ENCODE data around the gene SMIM36.
A peak's percentile ranks its signal among the peaks of the same experiment; 100 is the strongest.
"Not testable (repeated sequence)": the region's sequence is repeated elsewhere in the genome, so short reads cannot be mapped to it uniquely, and the experiment has no call there.

Gene SMIM36

GRCh38 chr17:55480631-55481315 is 30.5 kb downstream of the SMIM36 start:
- no peak for TF ChIP-seq ZC3H10 (CRISPR knock-in tag; IDR thresholded peaks at IDR 0.05)
- TF ChIP-seq ARNTL (CRISPR knock-in tag; IDR thresholded peaks at IDR 0.05; ENCODE audit: borderline replicate concordance, low read depth), result no peak
- TF ChIP-seq POU6F1 (CRISPR knock-in tag; IDR thresholded peaks at IDR 0.05; ENCODE audit: borderline replicate concordance, low read depth), result no peak
- TF ChIP-seq BACH2 (CRISPR knock-in tag; IDR thresholded peaks at IDR 0.05; ENCODE audit: borderline replicate concordance), result no peak
- ATAC-seq, result no peak

- peak; percentile 56; the same call in 1 of the 3 replicates for ATAC-seq
- TF ChIP-seq ZNF8 (CRISPR knock-in tag; IDR thresholded peaks at IDR 0.05), result no peak
Measured at GRCh38 chr17:55479903-55480302, 31.3 kb downstream of the SMIM36 start.

- no peak for ATAC-seq
- TF ChIP-seq GLIS3 (CRISPR knock-in tag; IDR thresholded peaks at IDR 0.05) (no peak), CREB5 (CRISPR knock-in tag; IDR thresholded peaks at IDR 0.05; ENCODE audit: low read depth) (no peak), CSRNP3 (CRISPR knock-in tag; IDR thresholded peaks at IDR 0.05) (no peak), ZC3H10 (CRISPR knock-in tag; IDR thresholded peaks at IDR 0.05) (no peak), ZNF565 (CRISPR knock-in tag; conservative IDR thresholded peaks at IDR 0.05; ENCODE audit: low read depth) (no peak), ARNTL (CRISPR knock-in tag; IDR thresholded peaks at IDR 0.05; ENCODE audit: borderline replicate concordance, low read depth) (no peak), ESRRG (CRISPR knock-in tag; IDR thresholded peaks at IDR 0.05) (no peak), TCF4 (CRISPR knock-in tag; IDR thresholded peaks at IDR 0.05; ENCODE audit: borderline replicate concordance) (no peak), ZFP3 (CRISPR knock-in tag; IDR thresholded peaks at IDR 0.05) (no peak), SNAI2 (CRISPR knock-in tag; IDR thresholded peaks at IDR 0.05) (no peak), PPARA (CRISPR knock-in tag; IDR thresholded peaks at IDR 0.05; ENCODE audit: borderline replicate concordance) (no peak), ZNF70 (CRISPR knock-in tag; IDR thresholded peaks at IDR 0.05) (no peak), TOX (CRISPR knock-in tag; IDR thresholded peaks at IDR 0.05; ENCODE audit: borderline replicate concordance) (no peak), BACH2 (CRISPR knock-in tag; IDR thresholded peaks at IDR 0.05; ENCODE audit: borderline replicate concordance) (no peak), CSDC2 (CRISPR knock-in tag; IDR thresholded peaks at IDR 0.05) (no peak), PATZ1 (CRISPR knock-in tag; IDR thresholded peaks at IDR 0.05; ENCODE audit: borderline replicate concordance) (no peak)
- TF ChIP-seq, protein P1, sequence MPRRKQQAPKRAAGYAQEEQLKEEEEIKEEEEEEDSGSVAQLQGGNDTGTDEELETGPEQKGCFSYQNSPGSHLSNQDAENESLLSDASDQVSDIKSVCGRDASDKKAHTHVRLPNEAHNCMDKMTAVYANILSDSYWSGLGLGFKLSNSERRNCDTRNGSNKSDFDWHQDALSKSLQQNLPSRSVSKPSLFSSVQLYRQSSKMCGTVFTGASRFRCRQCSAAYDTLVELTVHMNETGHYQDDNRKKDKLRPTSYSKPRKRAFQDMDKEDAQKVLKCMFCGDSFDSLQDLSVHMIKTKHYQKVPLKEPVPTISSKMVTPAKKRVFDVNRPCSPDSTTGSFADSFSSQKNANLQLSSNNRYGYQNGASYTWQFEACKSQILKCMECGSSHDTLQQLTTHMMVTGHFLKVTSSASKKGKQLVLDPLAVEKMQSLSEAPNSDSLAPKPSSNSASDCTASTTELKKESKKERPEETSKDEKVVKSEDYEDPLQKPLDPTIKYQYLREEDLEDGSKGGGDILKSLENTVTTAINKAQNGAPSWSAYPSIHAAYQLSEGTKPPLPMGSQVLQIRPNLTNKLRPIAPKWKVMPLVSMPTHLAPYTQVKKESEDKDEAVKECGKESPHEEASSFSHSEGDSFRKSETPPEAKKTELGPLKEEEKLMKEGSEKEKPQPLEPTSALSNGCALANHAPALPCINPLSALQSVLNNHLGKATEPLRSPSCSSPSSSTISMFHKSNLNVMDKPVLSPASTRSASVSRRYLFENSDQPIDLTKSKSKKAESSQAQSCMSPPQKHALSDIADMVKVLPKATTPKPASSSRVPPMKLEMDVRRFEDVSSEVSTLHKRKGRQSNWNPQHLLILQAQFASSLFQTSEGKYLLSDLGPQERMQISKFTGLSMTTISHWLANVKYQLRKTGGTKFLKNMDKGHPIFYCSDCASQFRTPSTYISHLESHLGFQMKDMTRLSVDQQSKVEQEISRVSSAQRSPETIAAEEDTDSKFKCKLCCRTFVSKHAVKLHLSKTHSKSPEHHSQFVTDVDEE (CRISPR knock-in tag; IDR thresholded peaks at IDR 0.05), result no peak
Measured at GRCh38 chr17:55478971-55479370, 32.3 kb downstream of the SMIM36 start.

GRCh38 chr17:55466671-55467070 is 44.6 kb downstream of the SMIM36 start:
- TF ChIP-seq ISL1 (CRISPR knock-in tag; IDR thresholded peaks at IDR 0.05), result peak; percentile 41
- TF ChIP-seq, protein P1 (CRISPR knock-in tag; IDR thresholded peaks at IDR 0.05), result no peak
- 0 out of 2 replicates have a peak, but pooled peaks have one; percentile 12 for TF ChIP-seq SNAI2 (CRISPR knock-in tag; IDR thresholded peaks at IDR 0.05)

GRCh38 chr17:55465771-55466170 is 45.5 kb downstream of the SMIM36 start:
- ATAC-seq, result not testable (repeated sequence)

More at GRCh38 chr17:55466671-55467070, 44.6 kb downstream of the SMIM36 start:
- ATAC-seq, result no peak
